ENCODE results near the gene ARV1.
"Not testable (repeated sequence)": the region's sequence is repeated elsewhere in the genome, so short reads cannot be mapped to it uniquely, and the experiment has no call there.

ARV1 gene

GRCh38 chr1:230976825-230977747 is 1.8 kb upstream of the ARV1 start:
- DNase-seq (ENCODE audit: low spot score), result no peak

- peak; percentile 19 for DNase-seq (ENCODE audit: low spot score)
Measured at GRCh38 chr1:230977761-230978490, 968 bp upstream of the ARV1 start.

GRCh38 chr1:230979389-230979716 is 459 bp downstream of the ARV1 start:
- DNase-seq (ENCODE audit: low spot score), result no peak

GRCh38 chr1:230979952-230980351 is 1.1 kb downstream of the ARV1 start:
- DNase-seq (ENCODE audit: low spot score), result no peak

GRCh38 chr1:230982696-230983095 is 3.8 kb downstream of the ARV1 start:
- DNase-seq (ENCODE audit: low spot score), result peak; percentile 12

GRCh38 chr1:230983811-230984210 is 4.9 kb downstream of the ARV1 start:
- DNase-seq (ENCODE audit: low spot score), result no peak

- not testable (repeated sequence) for DNase-seq (ENCODE audit: low spot score)
Measured at GRCh38 chr1:230984622-230985515, 6.0 kb downstream of the ARV1 start.

GRCh38 chr1:230985711-230986110 is 6.8 kb downstream of the ARV1 start:
- DNase-seq (ENCODE audit: low spot score), result no peak

- DNase-seq (ENCODE audit: low spot score), result no peak
Measured at GRCh38 chr1:230986976-230987375, 8.1 kb downstream of the ARV1 start.

- no peak for DNase-seq (ENCODE audit: low spot score)
Measured at GRCh38 chr1:230987448-230987847, 8.6 kb downstream of the ARV1 start.

- DNase-seq (ENCODE audit: low spot score), result no peak
Measured at GRCh38 chr1:230992100-230992774, 13.3 kb downstream of the ARV1 start.

- DNase-seq (ENCODE audit: low spot score), result no peak
Measured at GRCh38 chr1:230994860-230995259, 16.0 kb downstream of the ARV1 start.

- DNase-seq (ENCODE audit: low spot score), result no peak
Measured at GRCh38 chr1:231000201-231000600, 21.3 kb downstream of the ARV1 start.

- DNase-seq (ENCODE audit: low spot score), result no peak
Measured at GRCh38 chr1:231000639-231001038, 21.7 kb downstream of the ARV1 start.

- DNase-seq (ENCODE audit: low spot score), result no peak
Measured at GRCh38 chr1:231001892-231002291, 23.0 kb downstream of the ARV1 start.

GRCh38 chr1:231007535-231007934 is 28.6 kb downstream of the ARV1 start:
- not testable (repeated sequence) for DNase-seq (ENCODE audit: low spot score)

- no peak for DNase-seq (ENCODE audit: low spot score)
Measured at GRCh38 chr1:231011360-231011759, 32.5 kb downstream of the ARV1 start.

GRCh38 chr1:231011963-231012362 is 33.1 kb downstream of the ARV1 start:
- no peak for DNase-seq (ENCODE audit: low spot score)

GRCh38 chr1:231013391-231014015 is 34.6 kb downstream of the ARV1 start:
- DNase-seq (ENCODE audit: low spot score), result no peak

- DNase-seq (ENCODE audit: low spot score), result no peak
Measured at GRCh38 chr1:231016234-231016633, 37.3 kb downstream of the ARV1 start.

- DNase-seq (ENCODE audit: low spot score), result no peak
Measured at GRCh38 chr1:231016966-231017365, 38.1 kb downstream of the ARV1 start.

Data from hepatic stellate cell (primary cell).